SJSA1 (cell line): ENCODE measurements around the gene RASEF. TPM values are rescaled to one million over a fixed set of nuclear protein-coding genes. Genes with fewer than 3 reads are reported as not detected.

Experiments used
- DNase-seq, 2 experiments: peaks; one replicate each; pipeline ENCODE4 v3.0.0-alpha.2; 2015 to 2020; ENCODE audit warnings: low spot score in 2 of 2, low read depth in 1 of 2
- H3K27ac ChIP-seq: fragments of 250-450 bp; sonication (Bioruptor Pico); 2 replicates; pipeline ENCODE4 v1.5.1; 2020; ENCODE audit warnings: mild to moderate bottlenecking, moderate library complexity
- H3K27me3 ChIP-seq: fragments of 250-450 bp; sonication (Bioruptor Pico); replicated peaks from 2 replicates; pipeline ENCODE4 v1.5.1; 2020; ENCODE audit warnings: mild to moderate bottlenecking, moderate library complexity
- H3K36me3 ChIP-seq: fragments of 250-450 bp; sonication (Bioruptor Pico); 2 replicates; pipeline ENCODE4 v1.5.1; 2020; ENCODE audit warnings: mild to moderate bottlenecking
- H3K4me1 ChIP-seq: fragments of 250-450 bp; sonication (Bioruptor Pico); replicated peaks from 2 replicates; pipeline ENCODE4 v1.6.1; 2021; ENCODE audit warnings: mild to moderate bottlenecking
- H3K4me3 ChIP-seq: fragments of 250-450 bp; sonication (Bioruptor Pico); 2 replicates; pipeline ENCODE4 v1.5.1; 2020; ENCODE audit warnings: mild to moderate bottlenecking
- H3K9me3 ChIP-seq: fragments of 250-450 bp; sonication (Bioruptor Pico); replicated peaks from 2 replicates; pipeline ENCODE4 v1.5.1; 2020; ENCODE audit warnings: mild to moderate bottlenecking
- total RNA-seq: library from RNA; depleted of rRNA; stranded (reverse); fragments of >200 nt; shearing (Covaris generic); gene quantifications from 2 replicates; pipeline ENCODE4 v1.2.3, GENCODE V29; 2014

RASEF gene
- total RNA-seq, 1 experiment from 2014 or later = 0.16 TPM

DNA sequence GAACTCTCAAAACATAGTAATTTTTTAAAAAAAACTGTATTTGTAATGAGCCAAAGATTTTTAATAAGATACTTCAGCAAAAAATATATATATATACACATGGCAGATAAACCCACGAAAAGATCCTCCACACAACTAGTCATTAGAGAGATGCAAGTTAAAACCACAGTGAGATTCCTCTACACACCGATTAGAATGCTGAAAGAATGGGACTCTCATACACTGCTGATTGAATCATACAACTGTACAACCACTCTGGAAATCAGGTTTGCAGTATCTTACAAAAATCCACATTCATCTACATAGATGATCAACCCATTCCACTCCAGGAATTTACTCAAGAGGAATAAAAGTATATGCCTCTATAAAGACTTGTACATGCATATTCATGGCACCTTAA is 43.7 kb downstream of the RASEF start:
- H3K4me1 ChIP-seq = peaks cover 5% of the 10 kb centered on the region
- H3K4me3 ChIP-seq = no peak overlapping the region
- H3K27me3 ChIP-seq = no peaks in the 10 kb centered on the region; the same call in 1 of the 2 replicates
- H3K9me3 ChIP-seq = no peaks in the 10 kb centered on the region
- no peaks in the 10 kb centered on the region for H3K36me3 ChIP-seq
- no peak for DNase-seq
- H3K27ac ChIP-seq = no peak overlapping the region

DNA sequence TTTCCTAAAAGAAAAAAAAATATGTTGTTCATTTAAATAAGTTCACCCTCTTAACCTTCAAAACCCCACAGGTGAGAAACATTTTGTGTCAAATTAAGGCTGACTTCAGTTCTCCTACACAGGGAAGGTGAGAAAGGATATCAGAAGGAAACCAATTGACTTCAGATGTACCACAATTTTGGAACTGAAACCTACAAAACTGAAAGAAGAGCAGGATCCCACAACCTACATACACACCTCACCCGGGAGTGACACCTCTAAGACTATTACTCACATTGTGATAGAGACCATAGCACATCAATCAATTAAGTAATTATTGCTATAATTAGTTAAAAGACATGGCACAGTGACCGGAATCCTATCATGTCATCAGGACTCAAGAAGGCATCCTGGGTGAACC is 47.0 kb downstream of the RASEF start:
- Histone ChIP-seq H3K36me3 (no peaks in the 10 kb centered on the region), H3K27me3 (no peaks in the 10 kb centered on the region), H3K4me3 (no peak overlapping the region), H3K27ac (no peak overlapping the region), H3K4me1 (peaks cover 29% of the 10 kb centered on the region), H3K9me3 (no peaks in the 10 kb centered on the region)
- no peak for DNase-seq

DNA sequence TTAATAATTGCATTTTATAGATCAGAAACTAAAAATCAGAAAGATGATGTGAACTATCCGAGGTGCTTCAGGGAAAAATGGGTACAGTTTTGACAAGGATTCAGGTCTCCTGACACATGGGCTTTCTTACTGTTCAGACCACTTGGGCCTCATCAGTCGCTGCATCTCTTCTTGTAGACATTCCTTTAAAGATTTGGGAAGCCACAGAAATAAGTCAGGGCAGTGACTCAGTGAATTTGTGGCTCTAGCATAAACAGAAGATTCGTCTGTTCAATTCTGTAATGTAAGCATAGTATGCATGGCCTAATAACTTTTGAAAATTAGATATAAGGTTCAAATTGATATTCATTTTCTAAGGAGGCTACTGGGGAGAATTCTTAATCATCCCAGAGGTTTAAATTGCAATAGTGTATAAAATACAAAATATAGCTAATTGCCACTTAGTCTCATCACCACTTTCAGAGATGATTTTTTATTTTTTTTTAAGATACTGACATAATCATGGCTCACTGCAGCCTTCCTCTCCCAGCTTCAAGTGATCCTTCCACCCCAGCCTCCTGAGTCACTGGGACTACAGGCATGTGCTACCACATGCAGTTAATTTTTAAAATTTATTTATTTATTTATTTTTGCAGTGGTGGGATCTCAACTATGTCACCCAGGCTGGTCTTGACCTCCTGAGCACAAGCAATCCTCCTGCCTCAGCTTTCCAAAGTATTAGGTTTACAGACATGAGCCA is 48.9 kb downstream of the RASEF start:
- no peaks in the 10 kb centered on the region for H3K36me3 ChIP-seq

DNA sequence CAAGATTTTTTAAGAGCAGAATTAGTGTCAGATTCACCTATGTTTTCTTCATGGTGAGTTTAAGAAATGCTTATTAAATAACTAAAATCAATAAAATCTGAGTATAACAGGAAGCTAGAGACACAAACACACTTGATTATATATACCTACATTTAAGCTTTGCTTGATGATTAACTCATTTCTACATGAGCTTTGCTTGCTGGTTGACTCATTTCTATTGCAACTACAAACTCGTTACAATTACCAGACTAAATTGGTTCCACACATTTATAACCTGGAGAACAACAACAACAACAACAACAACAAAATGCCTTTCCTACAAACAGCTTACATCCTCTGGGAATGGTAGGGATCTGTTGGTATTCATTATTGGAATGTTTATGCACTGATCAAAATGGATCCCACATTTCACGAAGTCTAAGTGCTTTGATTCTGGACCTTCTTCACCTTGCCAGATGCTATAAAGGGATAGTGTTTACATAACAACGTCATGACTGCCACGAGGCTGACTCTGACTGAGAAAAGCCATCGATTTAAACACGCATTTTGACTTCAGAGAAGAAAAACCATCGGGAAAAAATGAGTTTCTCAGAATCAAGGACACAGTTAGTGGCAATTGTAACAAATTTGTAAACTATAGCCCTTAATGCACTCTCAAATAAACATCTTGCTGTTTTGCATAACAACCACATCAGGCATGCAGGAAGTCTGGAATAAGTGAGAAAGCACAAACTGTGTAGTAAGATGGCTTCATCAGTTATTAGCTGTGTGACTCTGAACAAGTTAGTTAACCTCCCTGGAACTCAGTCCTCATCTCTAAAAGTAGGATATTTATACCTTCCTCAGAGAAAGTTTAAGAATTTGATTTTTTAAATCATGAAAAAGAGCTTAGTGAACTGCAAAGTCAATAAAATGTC is 49.8 kb downstream of the RASEF start:
- H3K4me3 ChIP-seq = no peak overlapping the region
- H3K9me3 ChIP-seq = no peaks in the 10 kb centered on the region
- H3K27me3 ChIP-seq = no peaks in the 10 kb centered on the region
- peaks cover 29% of the 10 kb centered on the region for H3K4me1 ChIP-seq
- H3K27ac ChIP-seq = peak overlapping the region; percentile 37
- H3K36me3 ChIP-seq = no peaks in the 10 kb centered on the region
- DNase-seq = peak in 1 of 2 experiments; percentile 34

More for the DNA sequence above, 48.9 kb downstream of the RASEF start:
- Histone ChIP-seq H3K4me1 (peaks cover 29% of the 10 kb centered on the region), H3K9me3 (no peaks in the 10 kb centered on the region), H3K27ac (peak overlapping the region; percentile 37), H3K27me3 (no peaks in the 10 kb centered on the region), H3K4me3 (no peak overlapping the region)
- peak in 1 of 2 experiments; percentile 56 for DNase-seq

DNA sequence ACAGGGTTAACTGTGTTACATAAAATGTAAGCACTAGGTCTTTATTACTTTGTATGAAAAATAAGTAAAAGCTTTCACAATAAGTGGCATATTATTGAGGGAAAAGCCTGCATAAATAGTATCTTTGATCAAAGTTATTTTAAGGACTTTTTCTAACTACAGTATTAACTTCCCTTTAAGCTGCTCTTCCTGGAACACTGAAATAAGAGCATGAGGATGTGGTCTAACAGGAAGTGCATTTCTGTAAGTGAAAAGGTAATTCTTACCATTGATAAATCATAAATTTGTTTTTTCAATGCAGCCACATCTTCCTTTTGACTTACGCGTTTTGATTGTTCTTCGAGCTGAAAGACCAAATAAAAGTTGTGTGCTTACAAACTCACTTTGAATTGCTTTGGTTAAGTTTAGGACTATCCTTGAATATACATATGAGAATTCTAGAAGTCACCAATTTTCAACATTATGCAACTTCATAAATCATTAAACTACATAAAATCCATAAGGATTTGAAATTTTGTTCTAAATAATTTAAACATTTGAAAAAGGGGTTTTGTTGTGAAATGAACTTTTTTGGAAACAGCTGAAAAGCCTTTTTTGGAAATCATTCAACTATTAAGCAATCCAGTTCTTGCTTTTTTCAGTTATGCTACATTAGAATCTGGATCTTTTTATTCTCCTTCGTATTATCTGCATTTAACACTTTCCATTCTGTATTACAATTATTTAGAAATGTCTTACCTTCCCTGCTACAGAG is 50.6 kb downstream of the RASEF start:
- DNase-seq = no peak
- no peaks in the 10 kb centered on the region for H3K36me3 ChIP-seq
- no peaks in the 10 kb centered on the region for H3K27me3 ChIP-seq
- H3K9me3 ChIP-seq = no peaks in the 10 kb centered on the region
- H3K27ac ChIP-seq = no peak overlapping the region
- H3K4me3 ChIP-seq = no peak overlapping the region
- H3K4me1 ChIP-seq = peaks cover 29% of the 10 kb centered on the region

DNA sequence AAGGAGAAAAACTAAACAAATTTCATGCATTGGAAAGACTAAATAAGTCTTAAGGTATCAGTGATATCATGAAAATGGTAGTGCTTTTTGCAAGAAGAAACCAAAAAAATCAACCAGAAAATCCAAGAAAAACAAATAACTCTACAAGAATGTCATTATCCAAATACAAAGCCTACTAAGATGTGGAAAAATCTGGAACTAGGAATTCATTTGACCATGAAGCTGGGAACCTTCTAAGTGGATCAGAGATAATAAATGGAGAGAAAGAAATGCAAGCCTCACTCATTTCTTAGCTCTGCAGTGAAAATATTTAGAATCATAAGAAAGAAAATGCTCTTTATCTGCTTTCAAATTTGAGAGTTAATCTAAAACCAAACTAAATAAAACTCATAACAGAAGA is 51.3 kb downstream of the RASEF start:
- no peak overlapping the region for H3K27ac ChIP-seq

DNA sequence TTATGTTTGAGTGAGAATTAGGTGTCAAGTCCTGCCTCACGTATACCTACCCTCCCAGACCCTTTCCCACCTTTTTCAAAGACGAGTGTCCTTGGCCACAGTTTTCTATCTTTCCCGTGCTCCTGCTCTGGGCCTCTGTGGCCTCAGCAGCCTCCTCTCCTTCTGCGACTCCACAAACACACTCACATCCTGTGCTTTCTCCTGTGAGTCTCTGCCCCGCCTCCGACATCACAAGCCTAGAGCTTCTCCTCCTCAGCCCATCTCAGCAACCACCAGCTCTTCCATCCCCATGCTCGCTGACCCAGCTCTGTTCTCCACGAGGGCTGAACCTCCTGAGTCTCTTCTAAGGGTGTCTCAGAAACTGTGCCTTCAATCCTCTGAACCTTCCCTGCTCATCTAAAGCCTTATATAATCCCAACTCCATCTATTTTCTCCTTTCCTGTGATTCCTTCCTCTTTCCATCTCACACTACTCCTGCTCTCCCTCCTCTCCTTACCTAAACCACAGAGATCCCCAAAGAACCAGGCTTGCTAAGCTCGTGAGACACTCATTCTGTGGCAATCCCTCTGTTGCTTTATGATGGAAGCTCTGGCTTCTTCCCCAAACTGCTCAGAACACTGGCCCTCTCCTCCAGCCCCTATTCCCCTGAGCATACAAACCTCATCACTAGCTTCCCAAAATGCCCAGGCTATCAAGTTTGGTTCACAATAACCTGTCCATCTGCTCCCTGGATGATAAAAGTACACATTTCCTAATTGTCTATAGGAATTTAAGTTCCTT is 55.2 kb downstream of the RASEF start:
- H3K4me1 ChIP-seq = peaks cover 9% of the 10 kb centered on the region
- H3K9me3 ChIP-seq = no peaks in the 10 kb centered on the region
- no peak for DNase-seq

More for the DNA sequence above, 51.3 kb downstream of the RASEF start:
- H3K9me3 ChIP-seq = no peaks in the 10 kb centered on the region
- H3K27me3 ChIP-seq = no peaks in the 10 kb centered on the region
- H3K36me3 ChIP-seq = no peaks in the 10 kb centered on the region
- peaks cover 29% of the 10 kb centered on the region for H3K4me1 ChIP-seq
- no peak for DNase-seq
- H3K4me3 ChIP-seq = no peak overlapping the region

DNA sequence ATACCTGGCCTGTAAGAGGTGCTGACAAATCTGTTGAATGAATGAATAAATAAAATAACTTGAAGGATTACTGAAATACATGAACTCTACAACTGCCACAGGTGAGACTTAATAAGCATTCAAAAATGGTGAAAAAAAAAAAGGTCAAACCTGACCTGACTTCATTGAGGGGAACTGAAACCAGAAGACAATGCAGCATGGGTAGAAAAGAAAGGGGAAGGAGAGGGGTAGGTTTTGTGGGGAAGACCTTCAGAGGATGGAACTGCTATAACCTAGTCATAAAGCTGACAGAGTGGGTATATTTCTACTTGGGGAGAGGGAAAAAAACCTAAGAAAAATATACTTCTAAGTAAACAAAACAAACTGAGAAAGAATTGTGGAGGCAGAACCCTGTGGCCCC is 56.6 kb downstream of the RASEF start:
- no peak for DNase-seq
- Histone ChIP-seq H3K4me3 (no peak overlapping the region), H3K4me1 (no peaks in the 10 kb centered on the region), H3K27ac (no peak overlapping the region), H3K27me3 (no peaks in the 10 kb centered on the region), H3K9me3 (no peaks in the 10 kb centered on the region), H3K36me3 (no peaks in the 10 kb centered on the region)

More for the DNA sequence above, 55.2 kb downstream of the RASEF start:
- H3K27me3 ChIP-seq = no peaks in the 10 kb centered on the region
- H3K4me3 ChIP-seq = no peak overlapping the region
- no peak overlapping the region for H3K27ac ChIP-seq
- H3K36me3 ChIP-seq = no peaks in the 10 kb centered on the region

DNA sequence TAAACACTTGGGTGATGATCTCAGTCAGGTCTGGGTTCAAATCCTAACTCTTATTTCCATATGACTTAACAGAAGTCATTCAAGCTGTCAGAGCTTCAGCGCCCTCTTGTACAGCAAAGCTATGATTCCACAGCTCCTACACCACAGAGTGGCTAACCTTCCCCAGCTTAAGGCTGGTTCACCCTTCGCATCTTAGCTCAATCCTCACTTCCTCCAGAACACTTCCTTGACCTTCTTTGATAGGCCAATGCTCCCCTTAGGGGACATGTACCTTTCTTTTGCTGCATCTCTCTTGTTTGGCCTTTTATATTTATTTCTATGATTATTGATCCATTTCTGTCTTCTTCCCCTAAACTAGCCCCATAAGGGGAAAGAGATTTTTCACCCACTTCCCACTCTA is 57.0 kb downstream of the RASEF start:
- H3K9me3 ChIP-seq = no peaks in the 10 kb centered on the region
- H3K4me1 ChIP-seq = no peaks in the 10 kb centered on the region
- H3K27ac ChIP-seq = no peak overlapping the region
- no peak for DNase-seq
- H3K36me3 ChIP-seq = no peaks in the 10 kb centered on the region
- H3K4me3 ChIP-seq = no peak overlapping the region
- H3K27me3 ChIP-seq = no peaks in the 10 kb centered on the region

DNA sequence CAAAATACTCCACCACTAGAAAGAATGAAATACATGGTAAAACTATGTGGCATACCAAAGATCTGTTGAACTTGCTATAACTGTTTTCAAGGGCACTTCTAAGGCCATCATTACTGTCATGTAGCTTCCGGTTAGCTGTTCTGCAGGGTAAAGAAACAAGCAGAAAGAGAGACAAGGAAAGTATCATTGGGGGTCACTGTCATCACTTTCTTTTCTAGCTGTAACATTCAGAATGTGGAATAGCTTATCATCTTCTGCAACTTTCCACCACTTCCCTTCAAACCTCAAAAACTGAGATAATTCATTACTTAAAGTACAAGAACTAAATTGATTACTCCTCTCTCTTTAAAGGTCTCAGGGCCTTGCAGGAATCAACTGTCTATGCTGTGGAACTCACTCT is 57.6 kb downstream of the RASEF start:
- Histone ChIP-seq H3K36me3 (no peaks in the 10 kb centered on the region), H3K4me1 (no peaks in the 10 kb centered on the region), H3K9me3 (no peaks in the 10 kb centered on the region), H3K27ac (no peak overlapping the region), H3K27me3 (no peaks in the 10 kb centered on the region), H3K4me3 (no peak overlapping the region)
- no peak for DNase-seq

DNA sequence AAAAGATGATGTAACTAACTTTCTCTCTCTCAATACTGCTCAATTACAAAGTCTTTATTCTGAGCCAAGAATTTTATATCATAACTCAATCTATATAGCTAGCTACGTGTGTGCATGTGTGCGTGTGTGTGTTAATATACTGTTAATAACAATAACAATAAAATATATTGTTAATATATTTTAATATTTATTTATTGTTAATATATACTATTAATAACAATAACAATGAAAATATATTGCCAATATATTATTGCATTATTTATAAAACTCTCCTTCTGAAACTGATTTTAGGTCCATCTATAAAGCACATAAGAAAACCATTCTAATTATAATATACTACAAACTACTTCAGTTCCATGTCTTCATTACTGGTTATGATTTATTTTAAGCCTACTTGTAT is 60.6 kb downstream of the RASEF start:
- no peaks in the 10 kb centered on the region for H3K4me1 ChIP-seq
- no peak overlapping the region for H3K4me3 ChIP-seq
- no peak overlapping the region for H3K27ac ChIP-seq

DNA sequence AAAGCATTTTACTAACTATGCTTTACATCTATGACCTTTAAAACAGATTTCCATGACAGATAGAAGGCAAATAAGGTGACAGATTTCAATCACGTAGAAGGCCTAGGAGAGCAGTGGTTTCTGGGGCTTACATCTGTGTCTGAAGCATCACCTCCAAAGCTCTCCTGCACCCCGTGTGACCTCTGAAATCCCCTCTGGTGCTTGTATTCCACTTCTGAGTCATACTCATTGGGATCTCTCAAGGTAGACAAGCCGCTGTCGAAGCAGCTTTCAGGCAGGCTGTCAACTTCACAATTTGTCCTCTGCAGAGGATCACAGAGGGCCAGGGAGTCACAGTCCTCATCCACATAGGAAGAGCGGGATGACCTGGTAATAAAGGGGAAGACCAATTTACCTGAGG is 62.2 kb downstream of the RASEF start:
- Histone ChIP-seq H3K4me1 (no peaks in the 10 kb centered on the region), H3K27me3 (no peaks in the 10 kb centered on the region), H3K4me3 (no peak overlapping the region), H3K27ac (no peak overlapping the region), H3K9me3 (no peaks in the 10 kb centered on the region), H3K36me3 (no peaks in the 10 kb centered on the region)
- no peak for DNase-seq

More for the DNA sequence above, 60.6 kb downstream of the RASEF start:
- Histone ChIP-seq H3K9me3 (no peaks in the 10 kb centered on the region), H3K27me3 (no peaks in the 10 kb centered on the region), H3K36me3 (no peaks in the 10 kb centered on the region)
- no peak for DNase-seq

DNA sequence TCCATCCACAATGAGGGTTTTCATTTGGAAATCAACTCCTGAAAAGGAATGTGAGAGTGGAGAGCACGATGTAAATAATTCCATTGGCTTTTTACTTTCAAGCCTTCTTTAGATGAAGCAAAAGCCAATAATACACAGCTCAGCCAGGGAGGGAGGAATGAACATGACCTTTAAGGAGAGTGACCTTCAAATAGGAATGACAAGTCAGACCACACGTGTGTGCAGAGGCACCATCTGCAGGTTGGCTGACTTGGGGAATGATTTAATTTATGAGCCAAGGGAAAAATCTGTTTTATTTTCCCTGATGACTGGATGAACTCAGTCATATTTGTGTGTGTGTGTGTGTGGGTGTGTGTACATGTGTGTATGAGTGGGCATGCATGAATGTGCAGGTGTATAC is 64.5 kb downstream of the RASEF start:
- Histone ChIP-seq H3K27ac (no peak overlapping the region), H3K4me1 (no peaks in the 10 kb centered on the region), H3K9me3 (no peaks in the 10 kb centered on the region), H3K27me3 (no peaks in the 10 kb centered on the region), H3K4me3 (no peak overlapping the region), H3K36me3 (no peaks in the 10 kb centered on the region)
- no peak for DNase-seq
